ENCODE results near the gene POLR2H. TPM values are rescaled to one million over a fixed set of nuclear protein-coding genes. Genes with fewer than 3 reads are reported as not detected.
A peak's percentile ranks its signal among the peaks of the same experiment; 100 is the strongest.

POLR2H gene
- total and polyA plus RNA-seq, 9 donors, result 47.3 to 86.9 (median 60.6) TPM

DNA sequence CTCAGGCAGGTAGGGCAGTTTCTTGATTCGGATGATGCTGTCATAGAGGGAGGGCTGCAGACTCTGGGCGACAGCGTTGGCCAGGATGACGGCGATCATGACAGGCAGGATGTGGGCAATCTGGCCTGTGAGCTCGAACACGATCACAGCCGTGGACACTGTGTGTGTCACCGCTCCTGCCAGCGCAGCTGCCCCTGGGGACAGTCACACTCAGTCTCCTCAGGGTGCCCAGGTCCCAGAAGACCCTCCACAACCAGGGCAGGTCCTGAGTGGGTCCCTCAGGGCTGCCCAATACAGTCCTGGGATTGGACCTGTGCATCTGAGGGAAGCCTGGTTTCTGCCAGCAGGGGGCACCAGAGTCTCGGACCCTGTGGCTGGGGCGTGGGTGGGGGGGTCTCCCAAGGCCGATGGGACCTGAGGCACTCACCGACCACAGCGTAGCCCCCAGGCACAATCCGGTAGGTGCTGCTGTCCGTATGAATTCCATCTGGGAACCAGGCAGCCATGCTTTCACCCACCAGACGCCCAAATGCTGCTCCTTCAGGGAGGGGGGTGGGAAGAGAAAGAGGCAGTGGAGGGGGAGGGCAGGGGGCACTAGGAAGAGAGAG lies 7.3 kb upstream of the POLR2H start:
- H3K9me3 ChIP-seq, result no peaks in the 10 kb centered on the region
- H3K4me3 ChIP-seq, result no peak overlapping the region
- no peak for TF ChIP-seq POLR2A (IDR thresholded peaks at IDR 0.05)
- TF ChIP-seq, protein P1, sequence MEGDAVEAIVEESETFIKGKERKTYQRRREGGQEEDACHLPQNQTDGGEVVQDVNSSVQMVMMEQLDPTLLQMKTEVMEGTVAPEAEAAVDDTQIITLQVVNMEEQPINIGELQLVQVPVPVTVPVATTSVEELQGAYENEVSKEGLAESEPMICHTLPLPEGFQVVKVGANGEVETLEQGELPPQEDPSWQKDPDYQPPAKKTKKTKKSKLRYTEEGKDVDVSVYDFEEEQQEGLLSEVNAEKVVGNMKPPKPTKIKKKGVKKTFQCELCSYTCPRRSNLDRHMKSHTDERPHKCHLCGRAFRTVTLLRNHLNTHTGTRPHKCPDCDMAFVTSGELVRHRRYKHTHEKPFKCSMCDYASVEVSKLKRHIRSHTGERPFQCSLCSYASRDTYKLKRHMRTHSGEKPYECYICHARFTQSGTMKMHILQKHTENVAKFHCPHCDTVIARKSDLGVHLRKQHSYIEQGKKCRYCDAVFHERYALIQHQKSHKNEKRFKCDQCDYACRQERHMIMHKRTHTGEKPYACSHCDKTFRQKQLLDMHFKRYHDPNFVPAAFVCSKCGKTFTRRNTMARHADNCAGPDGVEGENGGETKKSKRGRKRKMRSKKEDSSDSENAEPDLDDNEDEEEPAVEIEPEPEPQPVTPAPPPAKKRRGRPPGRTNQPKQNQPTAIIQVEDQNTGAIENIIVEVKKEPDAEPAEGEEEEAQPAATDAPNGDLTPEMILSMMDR (IDR thresholded peaks at IDR 0.05), result peak; percentile 23 to 44 (median 42)
- intact Hi-C loops (cut with DNase I), result loop anchor here in 1 of 4 donors (10.0 kb wide), 1 partner anchor 49 kb away; no protein-coding TSS in a partner anchor
- peaks cover 13% of the 10 kb centered on the region for H3K4me1 ChIP-seq (ENCODE audit: insufficient read depth)
- peak in 3 of 5 donors; percentile 56 to 72 (median 64) for DNase-seq
- H3K27me3 ChIP-seq, result no peaks in the 10 kb centered on the region
- H3K27ac ChIP-seq, result no peak overlapping the region
- WGBS, 3 donors, result 58 to 61% (median 60%) methylated on average over 18 of the region's 18 CpGs
- H3K36me3 ChIP-seq, result no peaks in the 10 kb centered on the region

DNA sequence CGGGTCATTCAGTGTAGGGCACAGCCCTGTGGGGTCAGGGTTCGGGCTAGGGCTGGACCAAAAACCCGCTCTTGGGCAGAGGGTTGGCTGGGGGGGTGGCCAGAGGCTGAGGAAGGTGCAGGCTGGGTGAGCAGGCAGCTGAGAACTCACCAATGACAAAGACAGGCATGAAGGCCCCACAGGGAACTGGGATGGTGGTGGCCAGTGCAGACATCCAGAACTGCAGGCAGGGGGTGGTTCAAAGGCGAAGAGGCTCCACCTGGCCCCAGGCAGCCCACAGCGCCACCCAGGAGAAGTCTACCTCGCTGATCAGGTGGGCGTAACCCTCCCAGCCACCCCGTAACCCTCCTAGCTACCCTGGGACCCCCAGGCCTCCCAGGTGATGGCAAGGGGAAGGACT lies 6.8 kb upstream of the POLR2H start:
- Histone ChIP-seq H3K4me1 (ENCODE audit: insufficient read depth) (peaks cover 18% of the 10 kb centered on the region), H3K36me3 (no peaks in the 10 kb centered on the region), H3K27ac (no peak overlapping the region), H3K4me3 (no peak overlapping the region), H3K9me3 (no peaks in the 10 kb centered on the region), H3K27me3 (no peaks in the 10 kb centered on the region)
- 78% methylated on average over 8 of the region's 8 CpGs for WGBS, 3 donors
- intact Hi-C loops (cut with DNase I), result loop anchor here in 2 of 4 donors (5.0 to 10.0 kb wide), 2 partner anchors 37 to 50 kb away; no protein-coding TSS in a partner anchor
- no peak for TF ChIP-seq EP300 (IDR thresholded peaks at IDR 0.05)
- no peak for TF ChIP-seq POLR2A (IDR thresholded peaks at IDR 0.05)
- DNase-seq, result no peak

DNA sequence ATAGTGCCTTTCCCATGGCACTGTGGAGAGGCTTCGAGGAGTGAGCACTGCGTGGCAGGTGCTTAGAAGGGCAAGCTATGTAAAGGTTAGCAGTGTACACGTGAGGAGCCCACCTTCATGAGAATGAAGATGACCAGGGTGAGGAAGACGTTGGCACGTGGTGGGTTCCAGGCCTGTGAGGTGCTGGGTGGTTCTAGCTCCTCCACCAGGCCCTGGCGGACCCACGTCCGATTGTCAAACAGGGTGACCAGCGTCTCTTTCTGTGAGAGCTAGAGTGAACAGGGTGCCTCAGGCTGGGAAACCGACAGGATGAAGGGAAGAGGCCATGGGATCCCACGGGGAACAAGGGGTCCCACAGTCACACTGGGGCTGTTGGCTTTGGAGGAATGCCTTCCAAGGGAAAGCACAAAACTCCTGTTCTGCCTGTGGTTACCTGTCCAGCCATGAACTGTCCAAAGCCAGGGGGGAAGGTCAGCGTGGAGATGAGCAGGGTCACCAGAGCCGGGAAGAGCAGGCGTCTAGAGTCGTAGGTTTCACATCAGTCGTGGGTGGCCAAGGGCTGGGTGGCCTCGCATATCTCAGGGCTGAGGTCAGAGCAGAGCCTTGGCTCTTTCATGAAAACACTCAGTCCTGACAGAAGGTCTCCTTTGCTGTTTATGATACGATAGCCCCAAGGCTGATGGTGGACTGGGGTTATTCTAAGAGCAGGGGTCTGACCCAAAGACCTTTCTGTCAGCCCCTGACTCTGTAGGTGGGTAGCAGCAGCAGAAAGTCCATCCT lies 6.1 kb upstream of the POLR2H start:
- no peak for DNase-seq
- Histone ChIP-seq H3K4me3 (no peak overlapping the region), H3K27me3 (no peaks in the 10 kb centered on the region), H3K27ac (no peak overlapping the region), H3K36me3 (no peaks in the 10 kb centered on the region), H3K9me3 (no peaks in the 10 kb centered on the region), H3K4me1 (ENCODE audit: insufficient read depth) (peaks cover 23% of the 10 kb centered on the region)
- intact Hi-C loops (cut with DNase I), result loop anchor here in 2 of 4 donors (5.0 to 10.0 kb wide), 2 partner anchors 38 to 51 kb away; no protein-coding TSS in a partner anchor
- no peak for TF ChIP-seq EP300 (IDR thresholded peaks at IDR 0.05)
- TF ChIP-seq, protein P1 (IDR thresholded peaks at IDR 0.05), result no peak
- WGBS, 3 donors, result 66 to 76% (median 70%) methylated on average over 18 of the region's 18 CpGs

DNA sequence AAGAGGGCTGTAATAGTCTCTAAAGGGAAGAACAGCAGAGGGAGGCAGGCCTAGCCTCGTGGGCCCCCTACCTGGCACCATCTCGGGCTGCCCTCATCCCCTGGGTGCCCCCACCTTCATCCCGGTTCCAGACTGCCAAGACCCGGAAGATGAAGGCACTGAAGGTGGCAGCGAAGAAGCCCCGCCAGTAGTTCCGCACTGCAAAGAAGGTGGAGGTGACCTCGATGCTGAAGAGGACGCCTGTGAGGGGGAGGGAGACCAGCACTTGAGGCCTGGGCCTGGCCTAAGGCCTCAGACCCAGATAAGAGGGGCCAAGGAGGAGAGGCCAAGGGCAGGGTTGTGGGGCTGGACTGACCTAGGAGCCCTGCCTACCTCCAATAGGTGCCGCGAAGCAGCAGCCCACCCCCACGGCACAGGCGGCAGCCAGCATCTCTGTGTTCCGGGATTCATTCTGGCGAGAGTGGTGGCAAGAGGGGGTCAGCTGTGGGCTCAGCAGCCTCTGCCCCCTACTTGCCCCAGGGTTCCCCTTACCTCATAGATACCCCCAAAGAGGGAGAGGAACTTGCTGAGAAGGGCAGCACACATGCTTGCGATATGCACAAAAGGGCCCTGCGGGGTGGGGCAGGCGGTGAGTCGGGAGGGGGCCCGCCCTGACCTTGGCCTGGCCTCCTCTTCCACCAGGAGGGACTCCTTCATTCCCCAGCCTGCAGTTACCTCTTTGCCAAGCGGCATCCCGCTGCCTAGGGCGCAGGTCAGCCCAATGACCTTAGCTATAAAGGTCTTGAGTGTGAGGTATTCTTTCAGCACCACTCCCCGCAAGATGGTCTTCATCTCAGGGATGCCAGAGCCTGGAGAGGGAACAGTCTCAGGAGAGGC lies 4.0 kb upstream of the POLR2H start:
- H3K27ac ChIP-seq, result no peak overlapping the region
- H3K9me3 ChIP-seq, result no peaks in the 10 kb centered on the region
- peaks cover 17% of the 10 kb centered on the region for H3K4me1 ChIP-seq (ENCODE audit: insufficient read depth)
- no peaks in the 10 kb centered on the region for H3K27me3 ChIP-seq
- H3K4me3 ChIP-seq, result no peak overlapping the region
- WGBS, 3 donors, result 84 to 89% (median 89%) methylated on average over 21 to 24 of the region's 24 CpGs
- no peaks in the 10 kb centered on the region for H3K36me3 ChIP-seq
- DNase-seq, result peak in 2 of 5 donors; percentile 22 to 35
- intact Hi-C loops (cut with DNase I), result loop anchor here in 2 of 4 donors (5.0 to 10.0 kb wide), 2 partner anchors 40 to 53 kb away; no protein-coding TSS in a partner anchor
- TF ChIP-seq EP300 (IDR thresholded peaks at IDR 0.05), result no peak
- no peak for TF ChIP-seq POLR2A (IDR thresholded peaks at IDR 0.05)
- TF ChIP-seq, protein P1 (IDR thresholded peaks at IDR 0.05), result no peak

All from ovary (tissue), 9 donors.